H1 (cell line): ENCODE measurements around the gene XRRA1. TPM values are rescaled to one million over a fixed set of nuclear protein-coding genes. Genes with fewer than 3 reads are reported as not detected.

ENCODE experiments used
- CTCF ChIA-PET: fragments of 300-600 bp; sonication (Branson Sonifier 250); formaldehyde crosslinking; loops from one replicate; lab custom pipeline; 2021; ENCODE audit not compliant: partially characterized antibody; lab: Charles Lee
- POLR2A ChIA-PET: fragments of 300-600 bp; sonication (Branson Sonifier 250); formaldehyde crosslinking; loops from one replicate; lab custom pipeline; 2021; ENCODE audit warnings: inconsistent platforms; ENCODE audit not compliant: partially characterized antibody; lab: Charles Lee
- DNase-seq, 2 experiments: peaks; one replicate each; pipeline versions ENCODE4 v3.0.0 to v3.0.0-alpha.2; 2010 to 2022; ENCODE audit warnings: low spot score in 2 of 2, low read depth in 1 of 2, mixed read lengths in 1 of 2
- FAIRE-seq: peaks from 2 replicates; lab custom pipeline; 2011; peaks lifted over from hg19 to GRCh38; lab: Jason Lieb, UNC
- H2AFZ ChIP-seq: 2 replicates; pipeline ENCODE4 v1.8.1; 2012; ENCODE audit warnings: low read length, inconsistent platforms
- H2AK5ac ChIP-seq: 2 replicates; pipeline ENCODE4 v1.6.1; 2013; ENCODE audit warnings: low read depth, low read length
- H2BK120ac ChIP-seq: replicated peaks from 2 replicates; pipeline ENCODE3; 2013; ENCODE audit warnings: low read depth, low read length, inconsistent platforms
- H2BK12ac ChIP-seq: 2 replicates; pipeline ENCODE4 v1.6.1; 2013; ENCODE audit warnings: low read depth, low read length
- H2BK15ac ChIP-seq: 2 replicates; pipeline ENCODE4 v1.6.1; 2013; ENCODE audit warnings: low read length
- H2BK20ac ChIP-seq: 2 replicates; pipeline ENCODE4 v1.6.1; 2013; ENCODE audit warnings: low read length
- H2BK5ac ChIP-seq: 2 replicates; pipeline ENCODE4 v1.6.1; 2013; ENCODE audit warnings: low read depth, low read length
- H3K14ac ChIP-seq: 2 replicates; pipeline ENCODE4 v1.6.1; 2013; ENCODE audit warnings: inconsistent platforms; ENCODE audit not compliant: insufficient read length
- H3K18ac ChIP-seq: 2 replicates; pipeline ENCODE4 v1.6.1; 2013; ENCODE audit warnings: low read length; ENCODE audit errors: extremely low read depth
- H3K23ac ChIP-seq: 2 replicates; pipeline ENCODE4 v1.6.1; 2013; ENCODE audit warnings: inconsistent platforms; ENCODE audit not compliant: insufficient read length
- H3K23me2 ChIP-seq: 2 replicates; pipeline ENCODE4 v1.6.1; 2013; ENCODE audit warnings: low read depth, low read length
- H3K27ac ChIP-seq: 2 replicates; pipeline ENCODE4 v1.6.1; 2011; ENCODE audit warnings: low read depth, low read length, inconsistent platforms
- H3K27me3 ChIP-seq, 4 experiments: replicated peaks in 1 of 4; 1 replicate in 1 of 4; 2 replicates in 3 of 4; pipeline versions ENCODE4 v1.6.1 to v1.8.1; 2011 to 2013; ENCODE audit warnings: low read length in 3 of 4, mild to moderate bottlenecking in 3 of 4, inconsistent platforms in 2 of 4, mixed read lengths in 2 of 4, moderate library complexity in 1 of 4; ENCODE audit not compliant: control insufficient read depth in 3 of 4, insufficient read depth in 3 of 4; ENCODE audit errors: extremely low read depth in 1 of 4
- H3K36me3 ChIP-seq, 4 experiments: 2 replicates each; pipeline versions ENCODE4 v1.6.1 to v1.8.1; 2011 to 2013; ENCODE audit warnings: mild to moderate bottlenecking in 4 of 4, low read length in 3 of 4, moderate library complexity in 2 of 4, control low read depth in 1 of 4, inconsistent platforms in 1 of 4; ENCODE audit not compliant: insufficient read depth in 4 of 4, control insufficient read depth in 2 of 4
- H3K4ac ChIP-seq: replicated peaks from 2 replicates; pipeline ENCODE3; 2013; ENCODE audit warnings: low read length, low read depth, mixed read lengths, inconsistent platforms; ENCODE audit not compliant: insufficient read length
- H3K4me1 ChIP-seq, 4 experiments: replicated peaks in 1 of 4; 1 replicate in 1 of 4; 2 replicates in 3 of 4; pipeline versions ENCODE4 v1.6.1 to v1.8.1; 2011 to 2013; ENCODE audit warnings: low read length in 3 of 4, inconsistent platforms in 2 of 4, mixed read lengths in 1 of 4; ENCODE audit not compliant: insufficient read depth in 4 of 4, control insufficient read depth in 3 of 4
- H3K4me2 ChIP-seq, 2 experiments: 2 replicates each; pipeline versions ENCODE4 v1.6.1 to v1.8.1; 2011 to 2013; ENCODE audit warnings: low read depth in 2 of 2, low read length in 2 of 2, control low read depth in 1 of 2, inconsistent platforms in 1 of 2, mild to moderate bottlenecking in 1 of 2; ENCODE audit not compliant: insufficient read depth in 1 of 2
- H3K4me3 ChIP-seq, 4 experiments: fragments of 200-600, 300-600 bp in 1 of 4; sonication (generic), shearing (Covaris generic), sonication (Bioruptor Twin) in 1 of 4; 2 replicates each; pipeline versions ENCODE4 v1.5.1 to v1.8.1; 2011 to 2016; ENCODE audit warnings: low read length in 4 of 4, low read depth in 3 of 4, control low read depth in 2 of 4, inconsistent platforms in 2 of 4, mild to moderate bottlenecking in 2 of 4, mixed read lengths in 1 of 4, moderate library complexity in 1 of 4; ENCODE audit not compliant: insufficient read depth in 2 of 4; ENCODE audit errors: extremely low read depth in 1 of 4
- H3K56ac ChIP-seq: replicated peaks from 2 replicates; pipeline ENCODE3; 2013; ENCODE audit warnings: low read depth, mild to moderate bottlenecking, mixed read lengths, low read length, inconsistent platforms; ENCODE audit not compliant: insufficient read length
- H3K79me1 ChIP-seq: 2 replicates; pipeline ENCODE4 v1.6.1; 2013; ENCODE audit warnings: low read depth, low read length, control low read depth
- H3K79me2 ChIP-seq, 2 experiments: 2 replicates each; pipeline versions ENCODE4 v1.6.1 to v1.8.1; 2012 to 2013; ENCODE audit warnings: low read length in 2 of 2, mild to moderate bottlenecking in 2 of 2, inconsistent platforms in 1 of 2; ENCODE audit not compliant: insufficient read depth in 2 of 2, control insufficient read depth in 1 of 2
- H3K9ac ChIP-seq, 4 experiments: replicated peaks in 1 of 4; 1 replicate in 1 of 4; 2 replicates in 3 of 4; pipeline versions ENCODE4 v1.6.1 to v1.8.1; 2011 to 2013; ENCODE audit warnings: low read depth in 3 of 4, low read length in 3 of 4, control low read depth in 2 of 4, mild to moderate bottlenecking in 2 of 4, moderate library complexity in 2 of 4, inconsistent platforms in 1 of 4; ENCODE audit errors: extremely low read depth in 1 of 4
- H3K9me3 ChIP-seq, 2 experiments: 2 replicates each; pipeline versions ENCODE4 v1.6.1 to v1.8.1; 2012 to 2013; ENCODE audit warnings: mild to moderate bottlenecking in 2 of 2, moderate library complexity in 2 of 2, control low read depth in 1 of 2, inconsistent platforms in 1 of 2, low read depth in 1 of 2, low read length in 1 of 2, mixed read lengths in 1 of 2; ENCODE audit not compliant: insufficient read depth in 2 of 2
- H4K20me1 ChIP-seq, 2 experiments: replicated peaks in 1 of 2; 2 replicates each; pipeline versions ENCODE3 to v1.8.1; 2011 to 2013; ENCODE audit warnings: inconsistent platforms in 2 of 2, low read length in 2 of 2, mild to moderate bottlenecking in 1 of 2; ENCODE audit not compliant: insufficient read depth in 2 of 2, control insufficient read depth in 1 of 2
- H4K5ac ChIP-seq: 2 replicates; pipeline ENCODE4 v1.6.1; 2013; ENCODE audit warnings: low read length, low read depth, mixed read lengths, inconsistent platforms; ENCODE audit not compliant: insufficient read length
- H4K8ac ChIP-seq: 2 replicates; pipeline ENCODE4 v1.8.0; 2013; ENCODE audit warnings: mild to moderate bottlenecking, moderate library complexity, low read length, inconsistent platforms; ENCODE audit not compliant: insufficient read depth; ENCODE audit errors: extremely low read depth
- H4K91ac ChIP-seq: replicated peaks from 2 replicates; pipeline ENCODE3; 2013; ENCODE audit warnings: low read length, mixed read lengths, inconsistent platforms; ENCODE audit not compliant: insufficient read length
- ASH2L ChIP-seq: fragments of 200-600, 300-600 bp; sonication (generic); IDR thresholded peaks from one replicate; pipeline ENCODE4 v1.7.1; 2017; ENCODE audit warnings: low read length
- CBX5 ChIP-seq: fragments of 300-800, 300-1000 bp; sonication (generic); IDR thresholded peaks from 2 replicates; pipeline ENCODE4 v1.7.1; 2016; ENCODE audit warnings: antibody characterized with exemption, low read length, low read depth
- E2F6 ChIP-seq: IDR thresholded peaks from 2 replicates; pipeline ENCODE4 v1.6.1; 2012; ENCODE audit warnings: inconsistent platforms
- EGR1 ChIP-seq: IDR thresholded peaks from 2 replicates; pipeline ENCODE4 v1.6.1; 2011; ENCODE audit warnings: low read depth, low read length, borderline replicate concordance
- EP300 ChIP-seq, 2 experiments: IDR thresholded peaks; 1 replicate in 1 of 2; 2 replicates in 1 of 2; pipeline ENCODE4 v1.6.1; 2011 to 2012; ENCODE audit warnings: low read depth in 2 of 2, low read length in 2 of 2, mild to moderate bottlenecking in 2 of 2, borderline replicate concordance in 1 of 2, inconsistent platforms in 1 of 2, moderate library complexity in 1 of 2
- JUN ChIP-seq: IDR thresholded peaks from 2 replicates; pipeline ENCODE4 v1.6.1; 2011; ENCODE audit warnings: low read depth, mild to moderate bottlenecking, improper control_type of control experiment, low read length
- POLR2A ChIP-seq, 2 experiments: IDR thresholded peaks; 1 replicate in 1 of 2; 2 replicates in 1 of 2; pipeline ENCODE4 v1.6.1; 2011; ENCODE audit warnings: low read depth in 2 of 2, low read length in 2 of 2, mild to moderate bottlenecking in 2 of 2; ENCODE audit errors: control extremely low read depth in 1 of 2
- RAD21 ChIP-seq, 2 experiments: IDR thresholded peaks in 1 of 2; conservative IDR thresholded peaks in 1 of 2; 2 replicates each; pipeline ENCODE4 v1.6.1; 2011; ENCODE audit warnings: low read depth in 2 of 2, low read length in 2 of 2, improper control_type of control experiment in 1 of 2, inconsistent platforms in 1 of 2, mild to moderate bottlenecking in 1 of 2, moderate library complexity in 1 of 2
- SAP30 ChIP-seq: fragments of 300-600 bp; sonication (generic); IDR thresholded peaks from 2 replicates; pipeline ENCODE4 v1.7.1; 2012; ENCODE audit warnings: low read length, moderate library complexity, mild to moderate bottlenecking, inconsistent platforms; ENCODE audit not compliant: insufficient read depth, insufficient replicate concordance
- SIRT6 ChIP-seq: IDR thresholded peaks from one replicate; pipeline ENCODE4 v1.7.1; 2012; ENCODE audit warnings: low read length, inconsistent platforms
- TAF1 ChIP-seq: IDR thresholded peaks from 2 replicates; pipeline ENCODE4 v1.6.1; 2011; ENCODE audit warnings: mild to moderate bottlenecking, low read depth, low read length
- WGBS, 2 experiments: shearing (Covaris generic) in 1 of 2; methylation state at CpG; one replicate each; pipeline versions ENCODE4 v1.1.6 to v1.1.7; 2013 to 2015; ENCODE audit warnings: low lambda C conversion rate in 2 of 2, mixed read lengths in 2 of 2, inconsistent platforms in 1 of 2, low coverage in 1 of 2, missing lambda C conversion rate in 1 of 2; ENCODE audit not compliant: insufficient replicate concordance in 2 of 2, insufficient coverage in 1 of 2, insufficient read length in 1 of 2; ENCODE audit errors: extremely low coverage in 1 of 2, missing lambda C conversion rate in 1 of 2; 5-methylcytosine and 5-hydroxymethylcytosine counted together
- polyA plus RNA-seq, 7 experiments: library from polyadenylated mRNA; depleted of rRNA in 3 of 7; stranded (reverse) in 5 of 7; unstranded in 2 of 7; fragments of >200 nt in 5 of 7; fragments of 200-250 nt in 2 of 7; gene quantifications; 1 replicate in 5 of 7; 2 replicates in 1 of 7; 4 replicates in 1 of 7; pipeline versions ENCODE4 v1.2.1 to v1.2.3, GENCODE V29; 2011 to 2013; ENCODE audit warnings: missing spikeins in 2 of 7, mixed read lengths in 2 of 7
- total RNA-seq: library from RNA; stranded (reverse); fragmentation: NEBNext Ultra II Directional; extraction: Animal tissue kit (Norgen Biotek cat#: 25700); gene quantifications from 2 replicates; pipeline ENCODE4 v1.2.1, GENCODE V29; 2021
- TF ChIP-seq, protein P1 (sequence below): IDR thresholded peaks from 2 replicates; pipeline ENCODE4 v1.6.1; 2012; ENCODE audit warnings: low read length, inconsistent platforms

The XRRA1 gene
- total and polyA plus RNA-seq, 2 of the 8 experiments (the other 6 are each of a cell fraction or from before 2014, with no cell fraction given) = 2.1 to 7.1 TPM

DNA sequence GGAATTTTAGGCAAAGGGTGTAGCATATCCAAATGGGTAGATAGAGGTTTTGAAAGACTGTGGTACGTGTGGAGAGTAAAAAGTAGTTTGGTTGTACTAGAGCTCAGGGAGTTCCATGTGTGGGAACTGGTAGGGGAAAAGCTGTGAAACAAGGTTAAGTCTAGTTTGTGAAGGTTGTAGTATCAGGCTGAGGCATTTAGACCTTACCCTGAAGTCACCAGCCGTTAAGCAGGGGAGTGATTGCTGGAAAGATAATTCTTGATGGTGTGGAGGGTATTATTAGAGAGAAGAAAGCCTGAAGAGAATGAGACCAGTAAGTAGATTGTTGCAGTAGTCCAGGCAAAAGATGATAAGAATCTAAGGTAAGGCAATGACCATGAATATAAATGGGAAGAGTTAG is 132.2 kb downstream of the XRRA1 start:
- Histone ChIP-seq H3K4ac (no peak overlapping the region), H3K27ac (no peak overlapping the region), H4K91ac (no peak overlapping the region), H3K9ac (no peak overlapping the region), H2BK12ac (no peak overlapping the region), H3K56ac (no peak overlapping the region), H3K4me1 (no peaks in the 10 kb centered on the region), H3K27me3 (no peaks in the 10 kb centered on the region), H2BK20ac (no peak overlapping the region), H3K4me3 (no peak overlapping the region), H3K79me1 (no peaks in the 10 kb centered on the region), H2BK120ac (no peak overlapping the region), H3K23me2 (no peaks in the 10 kb centered on the region), H2AFZ (no peak overlapping the region), H3K14ac (no peak overlapping the region), H3K4me2 (no peak overlapping the region), H2BK15ac (no peak overlapping the region), H2BK5ac (no peak overlapping the region), H4K20me1 (peaks cover 1 to 2% of the 10 kb centered on the region in 2 experiments), H2AK5ac (no peak overlapping the region), H3K36me3 (no peaks in the 10 kb centered on the region; a peak in 1 of 8 replicates), H3K79me2 (no peaks in the 10 kb centered on the region), H3K23ac (no peak overlapping the region), H3K9me3 (no peaks in the 10 kb centered on the region), H4K8ac (no peak overlapping the region), H3K18ac (no peak overlapping the region), H4K5ac (no peak overlapping the region)
- DNase-seq = no peak
- POLR2A ChIA-PET = interaction anchor here (1.4 kb wide), 1 partner anchor 33 kb away, joined by 3 read pairs; no protein-coding TSS in a partner anchor
- 93% methylated on average over 2 of the region's 2 CpGs; no CpG with 5 or more reads in 1 of the 2 experiments for WGBS, 2 experiments
- CTCF ChIA-PET = no interaction called here
- no peak for FAIRE-seq
- TF ChIP-seq POLR2A (IDR thresholded peaks at IDR 0.05; ENCODE audit: control extremely low read depth in 1 of 2, low read depth in 2 of 2, low read length in 2 of 2) = no peak
- TF ChIP-seq, protein P1, sequence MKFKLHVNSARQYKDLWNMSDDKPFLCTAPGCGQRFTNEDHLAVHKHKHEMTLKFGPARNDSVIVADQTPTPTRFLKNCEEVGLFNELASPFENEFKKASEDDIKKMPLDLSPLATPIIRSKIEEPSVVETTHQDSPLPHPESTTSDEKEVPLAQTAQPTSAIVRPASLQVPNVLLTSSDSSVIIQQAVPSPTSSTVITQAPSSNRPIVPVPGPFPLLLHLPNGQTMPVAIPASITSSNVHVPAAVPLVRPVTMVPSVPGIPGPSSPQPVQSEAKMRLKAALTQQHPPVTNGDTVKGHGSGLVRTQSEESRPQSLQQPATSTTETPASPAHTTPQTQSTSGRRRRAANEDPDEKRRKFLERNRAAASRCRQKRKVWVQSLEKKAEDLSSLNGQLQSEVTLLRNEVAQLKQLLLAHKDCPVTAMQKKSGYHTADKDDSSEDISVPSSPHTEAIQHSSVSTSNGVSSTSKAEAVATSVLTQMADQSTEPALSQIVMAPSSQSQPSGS = no peak
- TF ChIP-seq CBX5 = no peak
- no peak for TF ChIP-seq ASH2L
- no peak for TF ChIP-seq EP300 (IDR thresholded peaks at IDR 0.05; ENCODE audit: borderline replicate concordance in 1 of 2, low read depth in 2 of 2, low read length in 2 of 2)
- TF ChIP-seq SIRT6 = no peak
- no peak for TF ChIP-seq TAF1
- no peak for TF ChIP-seq E2F6
- no peak for TF ChIP-seq RAD21 (IDR thresholded peaks at IDR 0.05 in 1 of 2, conservative IDR thresholded peaks at IDR 0.05 in 1 of 2; ENCODE audit: low read depth in 2 of 2, low read length in 2 of 2)
- TF ChIP-seq EGR1 = no peak
- TF ChIP-seq JUN = no peak
- no peak for TF ChIP-seq SAP30
